Spleen (tissue), 13 donors: Measurements from ENCODE around the gene PYCR2. TPM values are rescaled to one million over a fixed set of nuclear protein-coding genes. Genes with fewer than 3 reads are reported as not detected.
"Not testable (repeated sequence)": the region's sequence is repeated elsewhere in the genome, so short reads cannot be mapped to it uniquely, and the experiment has no call there.

Experiments
- DNase-seq: peaks from one replicate; pipeline ENCODE4 v3.0.0-alpha.2; 2020
- H3K27ac ChIP-seq, 8 donors: fragments of 200-600 bp; sonication (generic) in 7 of 8; 1 replicate in 4 of 8; 2 replicates in 4 of 8; pipeline versions ENCODE4 v1.5.0 to v1.8.0; 2016 to 2021; ENCODE audit warnings: inconsistent platforms in 4 of 8, mild to moderate bottlenecking in 4 of 8, moderate library complexity in 1 of 8
- H3K27me3 ChIP-seq, 7 donors: fragments of 200-600 bp; sonication (generic) in 6 of 7; replicated peaks in 1 of 7; 1 replicate in 4 of 7; 2 replicates in 3 of 7; pipeline versions ENCODE4 v1.5.0 to v1.8.0; 2016 to 2021; ENCODE audit warnings: inconsistent platforms in 3 of 7, mild to moderate bottlenecking in 1 of 7
- H3K36me3 ChIP-seq, 6 donors: fragments of 200-600 bp; sonication (generic) in 5 of 6; 1 replicate in 4 of 6; 2 replicates in 2 of 6; pipeline versions ENCODE4 v1.5.0 to v1.8.0; 2016 to 2021; ENCODE audit warnings: inconsistent platforms in 2 of 6
- H3K4me1 ChIP-seq, 6 donors: fragments of 200-600 bp; sonication (generic) in 5 of 6; 1 replicate in 3 of 6; 2 replicates in 3 of 6; pipeline versions ENCODE4 v1.5.0 to v1.8.0; 2016 to 2021; ENCODE audit warnings: inconsistent platforms in 3 of 6
- H3K4me3 ChIP-seq, 8 donors: fragments of 200-600 bp; sonication (generic) in 7 of 8; 1 replicate in 4 of 8; 2 replicates in 4 of 8; pipeline versions ENCODE4 v1.5.0 to v1.8.0; 2016 to 2021; ENCODE audit warnings: inconsistent platforms in 4 of 8, mild to moderate bottlenecking in 4 of 8, moderate library complexity in 2 of 8
- H3K9me3 ChIP-seq, 8 donors: fragments of 200-600 bp; sonication (generic) in 7 of 8; 1 replicate in 4 of 8; 2 replicates in 4 of 8; pipeline versions ENCODE4 v1.5.0 to v1.8.0; 2016 to 2021; ENCODE audit warnings: inconsistent platforms in 4 of 8
- CTCF ChIP-seq, 11 experiments: fragments of 200-600 bp in 7 of 11; fragments of 450-650 bp in 4 of 11; sonication (generic) in 4 of 11; IDR thresholded peaks in 8 of 11; conservative IDR thresholded peaks in 3 of 11; 1 replicate in 7 of 11; 2 replicates in 4 of 11; pipeline versions ENCODE4 v1.4.0 to v1.8.0; 2016 to 2021; ENCODE audit warnings: antibody characterized with exemption in 11 of 11, inconsistent platforms in 4 of 11, mild to moderate bottlenecking in 1 of 11
- POLR2A ChIP-seq, 3 donors: fragments of 450-650 bp; IDR thresholded peaks; one replicate each; pipeline ENCODE4 v1.5.1; 2017; ENCODE audit warnings: antibody characterized with exemption in 3 of 3, mild to moderate bottlenecking in 1 of 3
- POLR2AphosphoS5 ChIP-seq, 3 donors: sonication (generic); formaldehyde crosslinking; IDR thresholded peaks; one replicate each; pipeline ENCODE4 v1.5.1; 2017; ENCODE audit warnings: antibody characterized with exemption in 3 of 3
- WGBS, 5 donors: extraction: QIAGEN DNeasy Blood & Tissue Kit in 3 of 5; methylation state at CpG; one replicate each; pipeline versions ENCODE4 v1.1.5 to v1.1.7; 2013 to 2018; 5-methylcytosine and 5-hydroxymethylcytosine counted together
- intact Hi-C: fragments of 100-400 bp; cut with DNase I; formaldehyde crosslinking; loops from one replicate; pipeline ENCODE4 v1.15.0; 2023; ENCODE audit warnings: low total_unique reads
- long read RNA-seq, 2 donors: transcript quantifications; one replicate each; lab custom pipeline, GENCODE V29; 2026
- polyA plus RNA-seq, 3 donors: library from polyadenylated mRNA; stranded (reverse); fragments of 200-250 nt; gene quantifications; one replicate each; pipeline ENCODE4 v1.2.1, GENCODE V29; 2013
- total RNA-seq, 7 donors: library from RNA; depleted of rRNA in 3 of 7; stranded (reverse); fragments of >200 nt in 3 of 7; fragmentation: NEBNext Ultra II Directional in 4 of 7; extraction: Animal tissue kit (Norgen Biotek cat#: 25700) in 4 of 7; gene quantifications; one replicate each; pipeline versions ENCODE4 v1.1.0 to v1.2.1, GENCODE V29; 2016 to 2021
- donor health status: healthy with polysubstance abuse.
- donor health status: DM: no; HTN: no; CAD: no; lungs with moderate emphysema.
- donor health status: DM: no; HTN: no; CAD: no.
- donor health status: Bipolar disorder and iron deficiency.
- donor health status: healthy.
- donor health status: DM: no; HTN: no; CAD: no.
- donor health status: DM: yes; HTN: yes; CAD: no.

PYCR2 gene
- total RNA-seq (10 to 100 TPM; 50.0 to 72.8 (median 67.6) TPM), polyA plus RNA-seq (10 to 100 TPM; 68.1 to 80.4 (median 79.9) TPM)
- long read RNA-seq, donor 1, transcript PYCR2-201 (7 exons, 1,689 nt): major isoform, 12 of 12 reads
- long read RNA-seq, donor 1, partial matches to known transcripts: 0 of 12 reads
- long read RNA-seq, donor 1, other reads (novel, unspliced or antisense): 0 of 12 reads
- long read RNA-seq, donor 2, transcript PYCR2-201 (7 exons, 1,689 nt): major isoform, 13 of 20 reads
- long read RNA-seq, donor 2, partial matches to known transcripts: 6 of 20 reads
- long read RNA-seq, donor 2, other reads (novel, unspliced or antisense): 0 of 20 reads

- Histone ChIP-seq H3K27ac (peak within 1 kb of the TSS; percentile 87 to 95 (median 92)), H3K4me1 (peaks cover 16 to 56% (median 44%) of the 10 kb centered on the region in 6 donors), H3K4me3 (peak within 1 kb of the TSS; percentile 70 to 99 (median 94)), H3K27me3 (no peaks in the 10 kb centered on the region), H3K9me3 (no peaks in the 10 kb centered on the region), H3K36me3 (peaks cover 0 to 36% (median 22%) of the 10 kb centered on the region in 6 donors)
- intact Hi-C loops: no loop called here
- DNase-seq: peak; percentile 97
- 0 to 1% (median 0%) methylated on average over 42 to 79 of the region's 80 CpGs for WGBS, 5 donors
- TF ChIP-seq POLR2A (IDR thresholded peaks at IDR 0.05): peak in 1 of 3 donors; percentile 50
- peak; percentile 91 to 96 (median 95) for TF ChIP-seq POLR2AphosphoS5 (IDR thresholded peaks at IDR 0.05)
- peak in 3 of 11 experiments; percentile 16 to 50 (median 38) for TF ChIP-seq CTCF (IDR thresholded peaks at IDR 0.05 in 8 of 11, conservative IDR thresholded peaks at IDR 0.05 in 3 of 11)
These were observed at the start of gene PYCR2 for GRCh38 chr1:225923692-225924555. PYCR2 (minus strand) TSS chr1:225924250; CDS start chr1:225924110, 140 bp downstream.

GRCh38 chr1:225973158-225973557 is 49.1 kb upstream of the PYCR2 start:
- WGBS, 5 donors: 82 to 93% (median 89%) methylated on average over 5 of the region's 5 CpGs
- Histone ChIP-seq H3K27ac (no peak overlapping the region), H3K36me3 (peaks cover 0 to 13% (median 2%) of the 10 kb centered on the region in 6 donors), H3K4me1 (peaks cover 0 to 24% (median 7%) of the 10 kb centered on the region in 6 donors), H3K27me3 (no peaks in the 10 kb centered on the region), H3K9me3 (no peaks in the 10 kb centered on the region), H3K4me3 (no peak overlapping the region)
- TF ChIP-seq POLR2AphosphoS5 (IDR thresholded peaks at IDR 0.05): no peak
- TF ChIP-seq POLR2A (IDR thresholded peaks at IDR 0.05): no peak
- intact Hi-C loops: loop anchor here (10.0 kb wide), 1 partner anchor 198 kb away; the partner anchor contains the start of gene SRP9
- DNase-seq: no peak

- intact Hi-C loops: loop anchor here (10.0 kb wide), 1 partner anchor 198 kb away; the partner anchor contains the start of gene SRP9
- peaks cover 0 to 18% (median 6%) of the 10 kb centered on the region in 6 donors for H3K4me1 ChIP-seq
- no peak overlapping the region for H3K4me3 ChIP-seq
- no peaks in the 10 kb centered on the region for H3K9me3 ChIP-seq
- no peak for DNase-seq
- 87 to 92% (median 90%) methylated on average over 14 to 15 of the region's 15 CpGs for WGBS, 5 donors
- TF ChIP-seq CTCF (IDR thresholded peaks at IDR 0.05 in 8 of 11, conservative IDR thresholded peaks at IDR 0.05 in 3 of 11) (no peak), POLR2AphosphoS5 (IDR thresholded peaks at IDR 0.05) (no peak), POLR2A (IDR thresholded peaks at IDR 0.05) (no peak)
- no peaks in the 10 kb centered on the region for H3K27me3 ChIP-seq
- no peak overlapping the region for H3K27ac ChIP-seq
- peaks cover 0 to 8% (median under 1%) of the 10 kb centered on the region in 6 donors for H3K36me3 ChIP-seq
These were observed 48.5 kb upstream of the PYCR2 start for GRCh38 chr1:225972344-225973152.

GRCh38 chr1:225970592-225971157 is 46.6 kb upstream of the PYCR2 start:
- H3K4me3 ChIP-seq, H3K4me1 ChIP-seq, H3K27ac ChIP-seq, H3K27me3 ChIP-seq, H3K9me3 ChIP-seq, H3K36me3 ChIP-seq: not testable (repeated sequence)
- peak; percentile 23 for DNase-seq
- 81 to 91% (median 85%) methylated on average over 15 to 16 of the region's 16 CpGs for WGBS, 5 donors
- intact Hi-C loops: loop anchor here (10.0 kb wide), 1 partner anchor 196 kb away; the partner anchor contains the start of gene SRP9

- H3K4me3 ChIP-seq, H3K27ac ChIP-seq, H3K36me3 ChIP-seq, H3K4me1 ChIP-seq, H3K9me3 ChIP-seq, H3K27me3 ChIP-seq: not testable (repeated sequence)
- peak; percentile 55 for DNase-seq
- WGBS, 5 donors: 91 to 99% (median 95%) methylated on average over 15 to 28 of the region's 28 CpGs
- intact Hi-C loops: loop anchor here (10.0 kb wide), 1 partner anchor 195 kb away; the partner anchor contains the start of gene SRP9
These were observed 45.7 kb upstream of the PYCR2 start for GRCh38 chr1:225969751-225970150.
